ENCODE measurements around the gene SCAF1.
A peak's percentile ranks its signal among the peaks of the same experiment; 100 is the strongest.

Gene SCAF1

GRCh38 chr19:49646586-49646985 is 4.6 kb downstream of the SCAF1 start:
- DNase-seq (ENCODE audit: low read depth): no peak

- no peak for DNase-seq (ENCODE audit: low read depth)
Measured at GRCh38 chr19:49651029-49651819, 9.2 kb downstream of the SCAF1 start.

- no peak for DNase-seq (ENCODE audit: low read depth)
Measured at GRCh38 chr19:49651820-49652550, 10.0 kb downstream of the SCAF1 start.

GRCh38 chr19:49652551-49653465 is 10.8 kb downstream of the SCAF1 start:
- no peak for DNase-seq (ENCODE audit: low read depth)

- DNase-seq (ENCODE audit: low read depth): no peak
Measured at GRCh38 chr19:49653466-49653806, 11.4 kb downstream of the SCAF1 start.

GRCh38 chr19:49654581-49654980 is 12.6 kb downstream of the SCAF1 start:
- DNase-seq (ENCODE audit: low read depth): no peak

GRCh38 chr19:49655570-49656455 is 13.8 kb downstream of the SCAF1 start:
- no peak for DNase-seq (ENCODE audit: low read depth)

- no peak for DNase-seq (ENCODE audit: low read depth)
Measured at GRCh38 chr19:49656456-49657109, 14.6 kb downstream of the SCAF1 start.

GRCh38 chr19:49657493-49658138 is 15.6 kb downstream of the SCAF1 start:
- no peak for DNase-seq (ENCODE audit: low read depth)

- no peak for DNase-seq (ENCODE audit: low read depth)
Measured at GRCh38 chr19:49658139-49658517, 16.1 kb downstream of the SCAF1 start.

GRCh38 chr19:49658566-49659442 is 16.8 kb downstream of the SCAF1 start:
- no peak for DNase-seq (ENCODE audit: low read depth)

- no peak for DNase-seq (ENCODE audit: low read depth)
Measured at GRCh38 chr19:49660338-49660961, 18.4 kb downstream of the SCAF1 start.

- DNase-seq (ENCODE audit: low read depth): no peak
Measured at GRCh38 chr19:49662011-49662410, 20.0 kb downstream of the SCAF1 start.

- DNase-seq (ENCODE audit: low read depth): no peak
Measured at GRCh38 chr19:49663224-49663623, 21.2 kb downstream of the SCAF1 start.

- peak; percentile 81 for DNase-seq (ENCODE audit: low read depth)
Measured at GRCh38 chr19:49664171-49665035, 22.4 kb downstream of the SCAF1 start.

GRCh38 chr19:49665036-49665350 is 23.0 kb downstream of the SCAF1 start:
- DNase-seq (ENCODE audit: low read depth): no peak

GRCh38 chr19:49665351-49666119 is 23.5 kb downstream of the SCAF1 start, which contains the start of the genes BCL2L12 and IRF3:
Gene BCL2L12 (plus strand): TSS chr19:49665933. CDS start chr19:49666693, 760 bp downstream.
Gene IRF3 (minus strand): TSS chr19:49665857. CDS start chr19:49664838, 1,019 bp downstream.
- peak; percentile 98 for DNase-seq (ENCODE audit: low read depth)
